WTC11 (cell line): ENCODE data around the gene MAGEC1. TPM values are rescaled to one million over a fixed set of nuclear protein-coding genes. Genes with fewer than 3 reads are reported as not detected.

Source experiments
- ATAC-seq: fragments of 200-7000 bp; cut with Tn5 transposase; 2 replicates; pipeline ENCODE4 v1.10.0; 2021; ENCODE audit warnings: mild to moderate bottlenecking, moderate library complexity
- CTCF ChIA-PET: fragments of 300-600 bp; sonication (Branson Sonifier 250); formaldehyde crosslinking; loops from one replicate; lab custom pipeline; 2021; ENCODE audit warnings: antibody characterized with exemption; lab: Charles Lee
- POLR2A ChIA-PET: fragments of 350-600 bp; sonication (Branson Sonifier 250); formaldehyde crosslinking; loops from one replicate; lab custom pipeline; 2021; ENCODE audit warnings: antibody characterized with exemption; lab: Charles Lee
- DNase-seq: peaks from one replicate; pipeline ENCODE4 v3.0.0; 2021; ENCODE audit warnings: low spot score
- H3K27ac Mint-ChIP-seq: 2 replicates; pipeline ENCODE4 v1.8.0; 2021; ENCODE audit warnings: mixed read lengths
- H3K27me3 Mint-ChIP-seq: 2 replicates; pipeline ENCODE4 v1.8.0; 2021; ENCODE audit warnings: low read depth, mild to moderate bottlenecking, moderate library complexity, mixed read lengths
- H3K36me3 Mint-ChIP-seq: 2 replicates; pipeline ENCODE4 v1.8.0; 2021; ENCODE audit warnings: mixed read lengths
- H3K4me1 Mint-ChIP-seq: 2 replicates; pipeline ENCODE4 v1.8.0; 2022; ENCODE audit warnings: mixed read lengths
- H3K4me3 Mint-ChIP-seq: 2 replicates; pipeline ENCODE4 v1.8.0; 2021; ENCODE audit warnings: mild to moderate bottlenecking, moderate library complexity, mixed read lengths
- H3K9me3 Mint-ChIP-seq: 2 replicates; pipeline ENCODE4 v1.8.0; 2021; ENCODE audit warnings: mixed read lengths
- ATF2 ChIP-seq: sonication (generic); formaldehyde crosslinking; IDR thresholded peaks from 2 replicates; pipeline ENCODE4 v1.8.1; 2022; ENCODE audit warnings: low read depth, missing genetic modification reagents, borderline replicate concordance
- ATF6 ChIP-seq: sonication (generic); formaldehyde crosslinking; IDR thresholded peaks from 2 replicates; pipeline ENCODE4 v1.8.1; 2023; ENCODE audit warnings: mild to moderate bottlenecking, missing genetic modification reagents
- CREB1 ChIP-seq: sonication (generic); formaldehyde crosslinking; IDR thresholded peaks from 2 replicates; pipeline ENCODE4 v1.8.0; 2023; ENCODE audit warnings: mild to moderate bottlenecking, missing genetic modification reagents
- ELF4 ChIP-seq: sonication (generic); formaldehyde crosslinking; IDR thresholded peaks from 2 replicates; pipeline ENCODE4 v1.8.1; 2022; ENCODE audit warnings: low read depth, mild to moderate bottlenecking, moderate library complexity, missing genetic modification reagents
- FOXJ3 ChIP-seq: sonication (generic); formaldehyde crosslinking; IDR thresholded peaks from 2 replicates; pipeline ENCODE4 v1.9.0; 2021; ENCODE audit warnings: missing genetic modification reagents, mild to moderate bottlenecking, borderline replicate concordance
- FOXK1 ChIP-seq: sonication (generic); formaldehyde crosslinking; IDR thresholded peaks from 2 replicates; pipeline ENCODE4 v1.8.0; 2022; ENCODE audit warnings: mild to moderate bottlenecking, moderate library complexity, missing genetic modification reagents
- GRHL2 ChIP-seq: fragments of 250-450 bp; sonication (Bioruptor Pico); IDR thresholded peaks from 2 replicates; pipeline ENCODE4 v1.8.0; 2022; ENCODE audit warnings: mild to moderate bottlenecking, moderate library complexity; ENCODE audit not compliant: insufficient replicate concordance, severe bottlenecking
- GTF2I ChIP-seq: fragments of 250-450 bp; sonication (Bioruptor Pico); conservative IDR thresholded peaks from 2 replicates; pipeline ENCODE4 v1.4.0; 2021; ENCODE audit warnings: mild to moderate bottlenecking
- HMGA2 ChIP-seq: fragments of 250-450 bp; sonication (Bioruptor Pico); IDR thresholded peaks from 2 replicates; pipeline ENCODE4 v1.4.0; 2021; ENCODE audit warnings: mild to moderate bottlenecking, moderate library complexity
- JAZF1 ChIP-seq: fragments of 250-450 bp; sonication (Bioruptor Pico); IDR thresholded peaks from 2 replicates; pipeline ENCODE4 v1.9.0; 2021; ENCODE audit warnings: moderate library complexity, mild to moderate bottlenecking, inconsistent platforms
- NFATC4 ChIP-seq: fragments of 250-450 bp; sonication (Bioruptor Pico); IDR thresholded peaks from 2 replicates; pipeline ENCODE4 v1.9.0; 2021; ENCODE audit warnings: mild to moderate bottlenecking
- RELA ChIP-seq: sonication (generic); formaldehyde crosslinking; IDR thresholded peaks from 2 replicates; pipeline ENCODE4 v1.8.1; 2022; ENCODE audit warnings: missing genetic modification reagents, mild to moderate bottlenecking, borderline replicate concordance
- SMAD4 ChIP-seq: sonication (generic); formaldehyde crosslinking; IDR thresholded peaks from 2 replicates; pipeline ENCODE4 v1.8.0; 2022; ENCODE audit warnings: mild to moderate bottlenecking, missing genetic modification reagents
- TCF7 ChIP-seq: sonication (generic); formaldehyde crosslinking; IDR thresholded peaks from 2 replicates; pipeline ENCODE4 v1.8.0; 2022; ENCODE audit warnings: mild to moderate bottlenecking, low read depth, missing genetic modification reagents, moderate library complexity
- TP53 ChIP-seq: sonication (generic); formaldehyde crosslinking; IDR thresholded peaks from 2 replicates; pipeline ENCODE4 v1.8.1; 2023; ENCODE audit warnings: mild to moderate bottlenecking, missing genetic modification reagents
- USF1 ChIP-seq: sonication (generic); formaldehyde crosslinking; IDR thresholded peaks from 2 replicates; pipeline ENCODE4 v1.8.0; 2022; ENCODE audit warnings: mild to moderate bottlenecking, missing genetic modification reagents
- ZNF263 ChIP-seq: sonication (generic); formaldehyde crosslinking; IDR thresholded peaks from 2 replicates; pipeline ENCODE4 v1.8.1; 2022; ENCODE audit warnings: low read depth, mild to moderate bottlenecking, moderate library complexity, missing genetic modification reagents
- ZNF396 ChIP-seq: fragments of 250-450 bp; sonication (Bioruptor Pico); IDR thresholded peaks from 2 replicates; pipeline ENCODE4 v1.8.0; 2021; ENCODE audit warnings: mild to moderate bottlenecking, moderate library complexity, borderline replicate concordance
- ZNF425 ChIP-seq: fragments of 250-450 bp; sonication (Bioruptor Pico); conservative IDR thresholded peaks from 2 replicates; pipeline ENCODE4 v1.9.0; 2021; ENCODE audit warnings: mild to moderate bottlenecking
- total RNA-seq: library from RNA; stranded (reverse); gene quantifications from 3 replicates; pipeline ENCODE4 v1.2.3, GENCODE V29; 2021
- TF ChIP-seq, protein P1 (sequence below): sonication (generic); formaldehyde crosslinking; IDR thresholded peaks from 2 replicates; pipeline ENCODE4 v1.8.0; 2023; ENCODE audit warnings: missing genetic modification reagents
- TF ChIP-seq, protein P2 (sequence below): sonication (generic); formaldehyde crosslinking; conservative IDR thresholded peaks from 2 replicates; pipeline ENCODE4 v1.8.1; 2023; ENCODE audit warnings: mild to moderate bottlenecking, low read depth, missing genetic modification reagents, moderate library complexity
- TF ChIP-seq, protein P3 (sequence below): sonication (generic); formaldehyde crosslinking; IDR thresholded peaks from 2 replicates; pipeline ENCODE4 v1.8.1; 2022; ENCODE audit warnings: mild to moderate bottlenecking, missing genetic modification reagents, moderate library complexity, borderline replicate concordance
- TF ChIP-seq, protein P4 (sequence below): sonication (generic); formaldehyde crosslinking; IDR thresholded peaks from 2 replicates; pipeline ENCODE4 v1.8.0; 2022; ENCODE audit warnings: mild to moderate bottlenecking, missing genetic modification reagents

Gene MAGEC1
- total RNA-seq, 1 experiment from 2014 or later = 0.07 TPM

DNA sequence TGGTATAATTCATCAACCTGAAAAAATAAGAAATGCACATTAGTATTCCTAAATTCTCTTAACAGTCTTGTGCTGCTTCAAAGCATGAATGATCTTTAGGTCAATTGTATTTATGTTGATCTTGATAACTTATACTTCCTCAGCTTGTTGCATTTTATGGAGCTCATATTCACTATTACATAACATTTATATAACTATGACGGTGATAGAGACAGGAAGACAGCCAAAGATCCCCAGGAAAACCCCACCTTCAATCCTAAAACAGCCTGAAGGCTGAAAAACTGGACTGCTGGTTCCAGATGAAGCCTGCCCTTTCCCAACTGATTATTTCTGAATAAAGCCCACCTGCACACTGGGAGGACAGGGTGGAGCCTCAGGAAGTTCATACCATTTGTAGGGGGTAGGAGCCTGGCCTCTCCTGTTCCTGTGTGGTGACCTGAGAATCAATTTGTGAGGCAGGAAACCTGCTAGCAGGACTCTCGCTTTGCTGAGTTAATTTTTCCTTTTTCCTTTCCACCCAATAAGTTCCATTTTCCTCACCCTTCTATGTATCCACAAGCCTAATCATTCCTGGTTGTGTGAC lies 30.5 kb downstream of the MAGEC1 start (continued):
- TF ChIP-seq, protein P1, sequence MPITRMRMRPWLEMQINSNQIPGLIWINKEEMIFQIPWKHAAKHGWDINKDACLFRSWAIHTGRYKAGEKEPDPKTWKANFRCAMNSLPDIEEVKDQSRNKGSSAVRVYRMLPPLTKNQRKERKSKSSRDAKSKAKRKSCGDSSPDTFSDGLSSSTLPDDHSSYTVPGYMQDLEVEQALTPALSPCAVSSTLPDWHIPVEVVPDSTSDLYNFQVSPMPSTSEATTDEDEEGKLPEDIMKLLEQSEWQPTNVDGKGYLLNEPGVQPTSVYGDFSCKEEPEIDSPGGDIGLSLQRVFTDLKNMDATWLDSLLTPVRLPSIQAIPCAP = no peak
- no peak for TF ChIP-seq RELA (CRISPR knock-in tag)
- no peak for TF ChIP-seq SMAD4 (CRISPR knock-in tag)
- TF ChIP-seq, protein P2, sequence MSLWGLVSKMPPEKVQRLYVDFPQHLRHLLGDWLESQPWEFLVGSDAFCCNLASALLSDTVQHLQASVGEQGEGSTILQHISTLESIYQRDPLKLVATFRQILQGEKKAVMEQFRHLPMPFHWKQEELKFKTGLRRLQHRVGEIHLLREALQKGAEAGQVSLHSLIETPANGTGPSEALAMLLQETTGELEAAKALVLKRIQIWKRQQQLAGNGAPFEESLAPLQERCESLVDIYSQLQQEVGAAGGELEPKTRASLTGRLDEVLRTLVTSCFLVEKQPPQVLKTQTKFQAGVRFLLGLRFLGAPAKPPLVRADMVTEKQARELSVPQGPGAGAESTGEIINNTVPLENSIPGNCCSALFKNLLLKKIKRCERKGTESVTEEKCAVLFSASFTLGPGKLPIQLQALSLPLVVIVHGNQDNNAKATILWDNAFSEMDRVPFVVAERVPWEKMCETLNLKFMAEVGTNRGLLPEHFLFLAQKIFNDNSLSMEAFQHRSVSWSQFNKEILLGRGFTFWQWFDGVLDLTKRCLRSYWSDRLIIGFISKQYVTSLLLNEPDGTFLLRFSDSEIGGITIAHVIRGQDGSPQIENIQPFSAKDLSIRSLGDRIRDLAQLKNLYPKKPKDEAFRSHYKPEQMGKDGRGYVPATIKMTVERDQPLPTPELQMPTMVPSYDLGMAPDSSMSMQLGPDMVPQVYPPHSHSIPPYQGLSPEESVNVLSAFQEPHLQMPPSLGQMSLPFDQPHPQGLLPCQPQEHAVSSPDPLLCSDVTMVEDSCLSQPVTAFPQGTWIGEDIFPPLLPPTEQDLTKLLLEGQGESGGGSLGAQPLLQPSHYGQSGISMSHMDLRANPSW (CRISPR knock-in tag) = no peak
- TF ChIP-seq JAZF1 = no peak
- no peak for TF ChIP-seq ATF2 (CRISPR knock-in tag)
- no peak for TF ChIP-seq CREB1
- TF ChIP-seq USF1 (CRISPR knock-in tag) = no peak

- H3K27me3 Mint-ChIP-seq = no peaks in the 10 kb centered on the region
- H3K27ac Mint-ChIP-seq = no peak overlapping the region
- DNase-seq (no peak), ATAC-seq (no peak)
- H3K4me1 Mint-ChIP-seq = no peaks in the 10 kb centered on the region
- ChIA-PET CTCF (no interaction called here), POLR2A (no interaction called here)
- H3K9me3 Mint-ChIP-seq = peaks cover 4% of the 10 kb centered on the region
- no peak overlapping the region for H3K4me3 Mint-ChIP-seq
- no peak for TF ChIP-seq ZNF396 (CRISPR knock-in tag)
- no peak for TF ChIP-seq HMGA2 (CRISPR knock-in tag)
- TF ChIP-seq, protein P3, sequence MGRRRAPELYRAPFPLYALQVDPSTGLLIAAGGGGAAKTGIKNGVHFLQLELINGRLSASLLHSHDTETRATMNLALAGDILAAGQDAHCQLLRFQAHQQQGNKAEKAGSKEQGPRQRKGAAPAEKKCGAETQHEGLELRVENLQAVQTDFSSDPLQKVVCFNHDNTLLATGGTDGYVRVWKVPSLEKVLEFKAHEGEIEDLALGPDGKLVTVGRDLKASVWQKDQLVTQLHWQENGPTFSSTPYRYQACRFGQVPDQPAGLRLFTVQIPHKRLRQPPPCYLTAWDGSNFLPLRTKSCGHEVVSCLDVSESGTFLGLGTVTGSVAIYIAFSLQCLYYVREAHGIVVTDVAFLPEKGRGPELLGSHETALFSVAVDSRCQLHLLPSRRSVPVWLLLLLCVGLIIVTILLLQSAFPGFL (CRISPR knock-in tag) = no peak
- no peak for TF ChIP-seq FOXK1
- TF ChIP-seq FOXJ3 (CRISPR knock-in tag) = no peak
- TF ChIP-seq TCF7 = no peak
- TF ChIP-seq CREB1 = no peak
- TF ChIP-seq GTF2I = no peak
- TF ChIP-seq GRHL2 = no peak
- no peak for TF ChIP-seq ATF6 (CRISPR knock-in tag)
- no peak for TF ChIP-seq ZNF263 (CRISPR knock-in tag)
- TF ChIP-seq TP53 (CRISPR knock-in tag) = no peak
- no peak for TF ChIP-seq ELF4
- TF ChIP-seq NFATC4 (CRISPR knock-in tag) = no peak
- TF ChIP-seq ZNF425 (CRISPR knock-in tag) = no peak
- TF ChIP-seq, protein P4, sequence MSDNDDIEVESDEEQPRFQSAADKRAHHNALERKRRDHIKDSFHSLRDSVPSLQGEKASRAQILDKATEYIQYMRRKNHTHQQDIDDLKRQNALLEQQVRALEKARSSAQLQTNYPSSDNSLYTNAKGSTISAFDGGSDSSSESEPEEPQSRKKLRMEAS = no peak
- H3K36me3 Mint-ChIP-seq = peaks cover 5% of the 10 kb centered on the region; the same call in 1 of the 2 replicates
Measured at GRCh38 chrX:141935645-141936044, 32.0 kb downstream of the MAGEC1 start.
